BJ (cell line): Measurements from ENCODE around the gene SLC6A17. TPM values are rescaled to one million over a fixed set of nuclear protein-coding genes. Genes with fewer than 3 reads are reported as not detected.

ENCODE experiments used
- CTCF ChIA-PET: fragments of 350-600 bp; formaldehyde crosslinking; extraction: SDS; loops from one replicate; lab custom pipeline; 2021; ENCODE audit warnings: antibody characterized with exemption, inconsistent platforms; lab: Yijun Ruan, JAX
- POLR2A ChIA-PET: fragments of 300-600 bp; sonication (Branson Sonifier 250); formaldehyde crosslinking; extraction: SDS; loops from one replicate; lab custom pipeline; 2021; ENCODE audit warnings: antibody characterized with exemption; lab: Charles Lee
- DNase-seq: peaks from one replicate; pipeline ENCODE4 v3.0.0-alpha.2; 2011; ENCODE audit warnings: low read depth
- H3K27me3 ChIP-seq: 2 replicates; pipeline ENCODE4 v1.6.0; 2011; ENCODE audit warnings: low read length; ENCODE audit not compliant: control insufficient read depth, insufficient read depth
- H3K36me3 ChIP-seq: 2 replicates; pipeline ENCODE4 v1.5.1; 2011; ENCODE audit warnings: low read length; ENCODE audit not compliant: control insufficient read depth, insufficient read depth
- H3K4me3 ChIP-seq: 2 replicates; pipeline ENCODE4 v1.5.1; 2011; ENCODE audit warnings: low read depth, mild to moderate bottlenecking, control low read depth, low read length
- polyA plus RNA-seq: library from polyadenylated mRNA; depleted of rRNA; stranded (reverse); fragments of >200 nt; gene quantifications from 2 replicates; pipeline ENCODE4 v1.2.3, GENCODE V29; 2011
- TF ChIP-seq, protein P1 (sequence below): IDR thresholded peaks from 2 replicates; pipeline ENCODE4 v1.5.1; 2011; ENCODE audit warnings: low read depth, mild to moderate bottlenecking, control low read depth, inconsistent platforms, low read length, moderate library complexity; ENCODE audit not compliant: insufficient read depth

Gene SLC6A17
- polyA plus RNA-seq, 1 experiment, result 1.6 TPM

DNA sequence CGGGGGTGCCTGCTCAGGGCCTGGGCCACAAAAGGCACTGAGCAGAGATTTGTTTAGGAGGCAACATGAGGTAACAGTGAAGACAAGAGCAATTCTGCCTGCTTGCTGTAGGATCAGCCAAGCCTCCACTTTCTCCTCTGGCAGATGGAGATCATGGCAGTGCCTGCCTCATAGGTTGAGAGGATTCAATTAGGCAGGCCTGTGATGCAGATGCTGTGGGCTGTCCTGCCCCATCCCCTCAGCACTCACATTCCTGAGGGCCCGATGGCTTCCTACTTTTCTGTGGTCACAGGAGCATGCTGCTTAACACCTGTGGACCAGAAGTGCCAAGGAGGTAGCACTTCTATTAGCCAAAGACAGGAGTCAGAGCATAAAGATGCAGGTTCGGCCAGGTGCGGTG, 39.2 kb upstream of the SLC6A17 start:
- ChIA-PET CTCF (interaction anchor here (1.5 to 15.1 kb wide), 2 partner anchors 22 to 82 kb away, joined by 4 to 246 read pairs; no protein-coding TSS in a partner anchor), POLR2A (no interaction called here)
- no peak overlapping the region for H3K4me3 ChIP-seq
- H3K27me3 ChIP-seq, result peaks cover 4% of the 10 kb centered on the region; the same call in 1 of the 2 replicates
- TF ChIP-seq, protein P1, sequence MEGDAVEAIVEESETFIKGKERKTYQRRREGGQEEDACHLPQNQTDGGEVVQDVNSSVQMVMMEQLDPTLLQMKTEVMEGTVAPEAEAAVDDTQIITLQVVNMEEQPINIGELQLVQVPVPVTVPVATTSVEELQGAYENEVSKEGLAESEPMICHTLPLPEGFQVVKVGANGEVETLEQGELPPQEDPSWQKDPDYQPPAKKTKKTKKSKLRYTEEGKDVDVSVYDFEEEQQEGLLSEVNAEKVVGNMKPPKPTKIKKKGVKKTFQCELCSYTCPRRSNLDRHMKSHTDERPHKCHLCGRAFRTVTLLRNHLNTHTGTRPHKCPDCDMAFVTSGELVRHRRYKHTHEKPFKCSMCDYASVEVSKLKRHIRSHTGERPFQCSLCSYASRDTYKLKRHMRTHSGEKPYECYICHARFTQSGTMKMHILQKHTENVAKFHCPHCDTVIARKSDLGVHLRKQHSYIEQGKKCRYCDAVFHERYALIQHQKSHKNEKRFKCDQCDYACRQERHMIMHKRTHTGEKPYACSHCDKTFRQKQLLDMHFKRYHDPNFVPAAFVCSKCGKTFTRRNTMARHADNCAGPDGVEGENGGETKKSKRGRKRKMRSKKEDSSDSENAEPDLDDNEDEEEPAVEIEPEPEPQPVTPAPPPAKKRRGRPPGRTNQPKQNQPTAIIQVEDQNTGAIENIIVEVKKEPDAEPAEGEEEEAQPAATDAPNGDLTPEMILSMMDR, result no peak
- DNase-seq, result no peak
- H3K36me3 ChIP-seq, result no peaks in the 10 kb centered on the region; the same call in 1 of the 2 replicates

GRCh38 chr1:110112143-110112542, 38.2 kb upstream of the SLC6A17 start, which contains the start of gene UBL4B:
TSS of gene UBL4B (plus strand) at chr1:110112443. CDS start at chr1:110112535, 92 bp downstream.
- ChIA-PET POLR2A (no interaction called here), CTCF (interaction anchor here (0.9 to 3.1 kb wide), 7 partner anchors 7 to 82 kb away, joined by 3 to 15 read pairs (median 5); no protein-coding TSS in a partner anchor)
- DNase-seq, result no peak
- no peaks in the 10 kb centered on the region; the same call in 1 of the 2 replicates for H3K36me3 ChIP-seq
- peaks cover 4% of the 10 kb centered on the region; the same call in 1 of the 2 replicates for H3K27me3 ChIP-seq
- TF ChIP-seq, protein P1, result no peak
- H3K4me3 ChIP-seq, result no peak within 1 kb of the TSS

DNA sequence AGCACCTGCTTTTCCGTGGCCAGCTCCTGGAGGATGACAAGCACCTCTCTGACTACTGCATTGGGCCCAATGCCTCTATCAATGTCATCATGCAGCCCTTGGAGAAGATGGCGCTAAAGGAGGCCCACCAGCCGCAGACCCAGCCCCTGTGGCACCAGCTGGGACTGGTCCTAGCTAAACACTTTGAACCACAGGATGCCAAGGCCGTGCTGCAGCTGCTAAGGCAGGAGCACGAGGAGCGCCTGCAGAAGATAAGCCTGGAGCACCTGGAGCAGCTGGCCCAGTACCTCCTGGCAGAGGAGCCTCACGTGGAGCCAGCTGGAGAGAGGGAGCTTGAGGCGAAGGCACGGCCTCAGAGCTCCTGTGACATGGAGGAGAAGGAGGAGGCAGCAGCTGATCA, 37.6 kb upstream of the SLC6A17 start:
- POLR2A ChIA-PET, result no interaction called here
- no peak overlapping the region for H3K4me3 ChIP-seq
- peaks cover 4% of the 10 kb centered on the region; the same call in 1 of the 2 replicates for H3K27me3 ChIP-seq
- TF ChIP-seq, protein P1, result no peak
- H3K36me3 ChIP-seq, result no peaks in the 10 kb centered on the region; the same call in 1 of the 2 replicates
- DNase-seq, result no peak
- CTCF ChIA-PET, result interaction anchor here (0.9 to 3.1 kb wide), 7 partner anchors 8 to 83 kb away, joined by 3 to 15 read pairs (median 5); no protein-coding TSS in a partner anchor

DNA sequence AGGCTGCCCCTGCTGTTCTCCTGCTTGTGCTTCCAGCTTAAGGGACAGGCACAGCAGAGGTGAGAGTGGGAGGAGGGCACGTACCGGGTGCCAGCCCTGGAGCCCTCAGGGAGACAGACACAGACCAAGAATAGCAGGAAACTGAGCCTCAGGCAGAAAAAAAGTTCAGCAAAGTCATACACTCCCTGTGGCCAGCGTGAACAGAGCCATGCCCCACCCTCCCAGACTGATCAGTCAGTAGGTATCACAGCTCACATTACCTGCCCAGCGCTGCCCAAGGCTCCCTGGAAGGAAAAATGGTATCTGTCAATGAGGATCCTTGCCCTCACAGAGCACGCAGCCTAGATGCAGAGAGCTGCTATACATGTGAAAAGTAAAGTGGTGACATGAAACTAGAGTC, 36.7 kb upstream of the SLC6A17 start:
- Histone ChIP-seq H3K27me3 (peaks cover 4% of the 10 kb centered on the region; the same call in 1 of the 2 replicates), H3K36me3 (no peaks in the 10 kb centered on the region; the same call in 1 of the 2 replicates), H3K4me3 (no peak overlapping the region)
- ChIA-PET POLR2A (no interaction called here), CTCF (interaction anchor here (0.8 to 3.1 kb wide), 6 partner anchors 9 to 94 kb away, joined by 3 to 15 read pairs (median 4); no protein-coding TSS in a partner anchor)
- TF ChIP-seq, protein P1, result no peak
- DNase-seq, result no peak

DNA sequence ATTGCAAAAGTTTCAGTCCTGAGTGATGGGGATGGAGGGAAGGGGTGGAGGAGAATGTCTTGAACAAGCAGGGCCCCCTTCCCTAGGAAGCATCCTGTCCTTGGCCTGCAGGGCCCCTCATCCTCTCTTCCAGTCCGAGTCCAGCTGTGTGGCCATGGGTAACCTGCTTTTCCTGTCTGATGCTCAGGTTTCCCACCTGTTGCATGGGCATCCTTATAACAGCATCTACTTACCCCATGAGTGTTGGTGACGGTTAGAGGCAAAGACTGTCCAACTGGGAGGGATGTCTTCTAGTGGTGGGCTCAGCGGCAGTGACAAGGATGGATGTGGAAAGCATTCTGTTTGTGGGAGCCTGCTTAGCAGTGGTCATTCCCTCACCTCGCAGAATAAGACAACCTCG, 36.1 kb upstream of the SLC6A17 start:
- Histone ChIP-seq H3K36me3 (no peaks in the 10 kb centered on the region; the same call in 1 of the 2 replicates), H3K4me3 (no peak overlapping the region), H3K27me3 (peaks cover 4% of the 10 kb centered on the region; the same call in 1 of the 2 replicates)
- DNase-seq, result no peak
- CTCF ChIA-PET, result interaction anchor here (0.6 to 3.1 kb wide), 6 partner anchors 9 to 268 kb away, joined by 3 to 15 read pairs (median 4); no protein-coding TSS in a partner anchor
- POLR2A ChIA-PET, result no interaction called here
- TF ChIP-seq, protein P1, result no peak
